ENCODE results near the gene SPINT3.

DNA sequence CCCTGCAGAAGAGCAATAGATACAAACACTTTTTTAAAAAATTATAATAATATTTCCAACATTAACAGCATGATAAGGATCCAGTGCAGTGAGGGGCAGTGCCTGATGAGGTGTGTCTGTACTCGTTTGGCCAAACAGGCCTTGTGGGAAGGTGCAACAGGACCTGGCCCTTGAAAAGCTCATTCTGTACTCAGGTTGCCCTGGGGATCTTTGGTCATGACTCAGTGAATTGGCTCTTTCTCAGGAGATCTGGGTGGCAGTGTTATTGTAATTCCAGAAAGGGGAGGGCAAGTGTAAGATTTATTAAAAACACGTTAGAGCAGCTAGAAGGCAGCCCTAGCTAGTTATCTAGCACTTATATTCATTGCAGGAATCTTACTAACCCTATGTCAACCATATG is 2.9 kb upstream of the SPINT3 start:
- TF ChIP-seq, protein P1, sequence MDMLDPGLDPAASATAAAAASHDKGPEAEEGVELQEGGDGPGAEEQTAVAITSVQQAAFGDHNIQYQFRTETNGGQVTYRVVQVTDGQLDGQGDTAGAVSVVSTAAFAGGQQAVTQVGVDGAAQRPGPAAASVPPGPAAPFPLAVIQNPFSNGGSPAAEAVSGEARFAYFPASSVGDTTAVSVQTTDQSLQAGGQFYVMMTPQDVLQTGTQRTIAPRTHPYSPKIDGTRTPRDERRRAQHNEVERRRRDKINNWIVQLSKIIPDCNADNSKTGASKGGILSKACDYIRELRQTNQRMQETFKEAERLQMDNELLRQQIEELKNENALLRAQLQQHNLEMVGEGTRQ (IDR thresholded peaks at IDR 0.05; ENCODE audit: low read length) = no peak
- no peak for TF ChIP-seq TAF7 (optimal IDR thresholded peaks at IDR 0.05; ENCODE audit: borderline replicate concordance, low read depth, low read length)
- TF ChIP-seq, protein P2, sequence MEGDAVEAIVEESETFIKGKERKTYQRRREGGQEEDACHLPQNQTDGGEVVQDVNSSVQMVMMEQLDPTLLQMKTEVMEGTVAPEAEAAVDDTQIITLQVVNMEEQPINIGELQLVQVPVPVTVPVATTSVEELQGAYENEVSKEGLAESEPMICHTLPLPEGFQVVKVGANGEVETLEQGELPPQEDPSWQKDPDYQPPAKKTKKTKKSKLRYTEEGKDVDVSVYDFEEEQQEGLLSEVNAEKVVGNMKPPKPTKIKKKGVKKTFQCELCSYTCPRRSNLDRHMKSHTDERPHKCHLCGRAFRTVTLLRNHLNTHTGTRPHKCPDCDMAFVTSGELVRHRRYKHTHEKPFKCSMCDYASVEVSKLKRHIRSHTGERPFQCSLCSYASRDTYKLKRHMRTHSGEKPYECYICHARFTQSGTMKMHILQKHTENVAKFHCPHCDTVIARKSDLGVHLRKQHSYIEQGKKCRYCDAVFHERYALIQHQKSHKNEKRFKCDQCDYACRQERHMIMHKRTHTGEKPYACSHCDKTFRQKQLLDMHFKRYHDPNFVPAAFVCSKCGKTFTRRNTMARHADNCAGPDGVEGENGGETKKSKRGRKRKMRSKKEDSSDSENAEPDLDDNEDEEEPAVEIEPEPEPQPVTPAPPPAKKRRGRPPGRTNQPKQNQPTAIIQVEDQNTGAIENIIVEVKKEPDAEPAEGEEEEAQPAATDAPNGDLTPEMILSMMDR (IDR thresholded peaks at IDR 0.05; ENCODE audit: control extremely low read depth in 1 of 3, insufficient read depth in 1 of 3, low read depth in 1 of 3, low read length in 3 of 3) = no peak
- TF ChIP-seq RAD21 (IDR thresholded peaks at IDR 0.05 in 1 of 2, conservative IDR thresholded peaks at IDR 0.05 in 1 of 2; ENCODE audit: low read depth in 2 of 2, low read length in 2 of 2) = no peak
- no peak for TF ChIP-seq CBX5 (IDR thresholded peaks at IDR 0.05; ENCODE audit: low read depth, low read length)
- TF ChIP-seq POLR2AphosphoS5 (IDR thresholded peaks at IDR 0.05; ENCODE audit: low read depth, low read length) = no peak
- TF ChIP-seq, protein P3, sequence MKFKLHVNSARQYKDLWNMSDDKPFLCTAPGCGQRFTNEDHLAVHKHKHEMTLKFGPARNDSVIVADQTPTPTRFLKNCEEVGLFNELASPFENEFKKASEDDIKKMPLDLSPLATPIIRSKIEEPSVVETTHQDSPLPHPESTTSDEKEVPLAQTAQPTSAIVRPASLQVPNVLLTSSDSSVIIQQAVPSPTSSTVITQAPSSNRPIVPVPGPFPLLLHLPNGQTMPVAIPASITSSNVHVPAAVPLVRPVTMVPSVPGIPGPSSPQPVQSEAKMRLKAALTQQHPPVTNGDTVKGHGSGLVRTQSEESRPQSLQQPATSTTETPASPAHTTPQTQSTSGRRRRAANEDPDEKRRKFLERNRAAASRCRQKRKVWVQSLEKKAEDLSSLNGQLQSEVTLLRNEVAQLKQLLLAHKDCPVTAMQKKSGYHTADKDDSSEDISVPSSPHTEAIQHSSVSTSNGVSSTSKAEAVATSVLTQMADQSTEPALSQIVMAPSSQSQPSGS (IDR thresholded peaks at IDR 0.05; ENCODE audit: low read length) = no peak
